K562 (cell line): ENCODE data around the gene WDR18.

Experiments used
- KDM1A ChIP-seq, 2 experiments: fragments of 450-650 bp; IDR thresholded peaks; 2 replicates each; pipeline ENCODE4 v1.6.1; 2016; ENCODE audit warnings: mild to moderate bottlenecking in 2 of 2
- TF ChIP-seq, protein P1 (sequence below): fragments of 450-650 bp; formaldehyde crosslinking; IDR thresholded peaks from 2 replicates; pipeline ENCODE4 v1.4.0; 2020; ENCODE audit warnings: mild to moderate bottlenecking, moderate library complexity

DNA sequence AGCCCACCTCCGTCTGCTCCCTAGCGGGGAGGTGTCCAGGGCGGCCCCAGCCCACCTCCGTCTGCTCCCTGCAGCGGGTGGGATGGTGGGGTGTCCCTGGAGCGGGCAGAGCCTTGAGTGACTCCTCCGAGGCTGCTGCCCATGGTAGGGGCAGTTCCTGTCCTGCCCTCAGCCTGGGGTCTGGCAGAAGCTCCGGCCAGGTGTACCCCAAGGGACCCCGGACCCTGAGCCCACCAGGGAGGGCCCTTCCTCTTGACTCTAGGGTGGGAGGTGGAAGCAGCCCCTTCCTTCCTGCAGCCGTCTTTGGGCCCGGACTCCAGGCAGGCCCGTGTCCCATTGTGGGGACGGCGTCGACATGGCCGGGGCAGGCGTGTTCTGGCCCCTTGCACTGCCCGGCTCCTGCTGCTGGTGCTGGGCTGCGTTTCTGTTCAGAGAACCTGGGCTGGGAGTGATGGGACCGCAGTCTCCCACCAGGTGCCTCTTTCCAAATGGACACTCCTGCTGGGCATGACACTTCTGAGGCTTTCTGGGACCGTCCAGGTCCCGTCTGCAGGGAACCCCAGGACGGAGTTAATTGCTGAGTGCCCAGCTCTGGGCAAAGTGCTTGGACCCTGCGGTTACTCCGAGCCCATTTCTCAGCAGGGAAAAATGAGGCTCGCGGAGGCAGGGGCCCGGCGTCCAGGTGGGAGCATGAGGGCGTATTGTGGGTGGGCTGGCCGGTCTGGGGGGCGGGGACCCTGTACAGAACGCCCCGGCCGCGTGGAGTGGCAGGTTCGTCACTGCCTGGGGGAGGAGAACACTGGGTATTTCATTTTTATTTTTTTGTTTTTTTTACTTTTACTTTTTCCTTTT is 38.5 kb upstream of the WDR18 start:
- peak in 1 of 2 experiments; percentile 54; a peak in 1 of 4 replicates for TF ChIP-seq KDM1A (IDR thresholded peaks at IDR 0.05)
- TF ChIP-seq, protein P1, sequence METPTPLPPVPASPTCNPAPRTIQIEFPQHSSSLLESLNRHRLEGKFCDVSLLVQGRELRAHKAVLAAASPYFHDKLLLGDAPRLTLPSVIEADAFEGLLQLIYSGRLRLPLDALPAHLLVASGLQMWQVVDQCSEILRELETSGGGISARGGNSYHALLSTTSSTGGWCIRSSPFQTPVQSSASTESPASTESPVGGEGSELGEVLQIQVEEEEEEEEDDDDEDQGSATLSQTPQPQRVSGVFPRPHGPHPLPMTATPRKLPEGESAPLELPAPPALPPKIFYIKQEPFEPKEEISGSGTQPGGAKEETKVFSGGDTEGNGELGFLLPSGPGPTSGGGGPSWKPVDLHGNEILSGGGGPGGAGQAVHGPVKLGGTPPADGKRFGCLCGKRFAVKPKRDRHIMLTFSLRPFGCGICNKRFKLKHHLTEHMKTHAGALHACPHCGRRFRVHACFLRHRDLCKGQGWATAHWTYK (CRISPR knock-in tag) = no peak
